ENCODE results near the gene DLG2. TPM values are rescaled to one million over a fixed set of nuclear protein-coding genes. Genes with fewer than 3 reads are reported as not detected.
A peak's percentile ranks its signal among the peaks of the same experiment; 100 is the strongest.
"Not testable (repeated sequence)": the region's sequence is repeated elsewhere in the genome, so short reads cannot be mapped to it uniquely, and the experiment has no call there.

The DLG2 gene
- total RNA-seq, 1 donor from 2014 or later: 0.17 TPM

- no peak for TF ChIP-seq CTCF (conservative IDR thresholded peaks at IDR 0.05; ENCODE audit: low read depth, low read length)
- no peak overlapping the region for H3K4me3 ChIP-seq (ENCODE audit: low read depth, low read length)
- no peak for DNase-seq (ENCODE audit: low read depth)
Observed at GRCh38 chr11:85133636-85134035, 493.5 kb downstream of the DLG2 start.

GRCh38 chr11:85132851-85133585 lies 494.1 kb downstream of the DLG2 start:
- no peak overlapping the region for H3K4me3 ChIP-seq (ENCODE audit: low read depth, low read length)
- DNase-seq (ENCODE audit: low read depth): no peak
- no peak for TF ChIP-seq CTCF (conservative IDR thresholded peaks at IDR 0.05; ENCODE audit: low read depth, low read length)

GRCh38 chr11:85127349-85127748 lies 499.8 kb downstream of the DLG2 start:
- no peak for DNase-seq (ENCODE audit: low read depth)
- no peak overlapping the region for H3K4me3 ChIP-seq (ENCODE audit: low read depth, low read length)
- no peak for TF ChIP-seq CTCF (conservative IDR thresholded peaks at IDR 0.05; ENCODE audit: low read depth, low read length)

DNA sequence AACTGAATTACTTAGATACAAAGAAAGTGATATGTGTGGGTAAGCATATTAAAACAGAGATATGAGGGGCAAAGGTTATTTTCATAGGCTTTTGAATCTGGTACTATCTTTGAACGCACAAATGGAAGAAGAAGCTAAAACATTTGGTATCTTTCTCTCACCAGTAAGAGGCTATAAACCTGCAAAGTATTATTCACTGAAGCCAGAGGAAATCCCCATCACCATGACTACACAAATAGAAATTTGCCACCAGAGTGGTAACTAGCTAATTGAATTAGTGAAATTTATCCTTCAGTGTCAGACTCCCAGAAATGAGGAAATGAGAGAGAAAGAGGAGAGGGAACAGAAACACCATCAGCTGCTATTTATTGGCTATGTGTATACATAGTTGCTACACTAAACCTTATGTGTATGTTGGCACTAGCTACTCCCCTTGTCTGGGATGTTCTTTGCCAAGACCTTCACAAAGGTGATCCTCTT lies 503.4 kb downstream of the DLG2 start:
- DNase-seq (ENCODE audit: low read depth): peak; percentile 9
- H3K4me3 ChIP-seq (ENCODE audit: low read depth, low read length): no peak overlapping the region
- TF ChIP-seq CTCF (conservative IDR thresholded peaks at IDR 0.05; ENCODE audit: low read depth, low read length): no peak

GRCh38 chr11:85118151-85118550 lies 509.0 kb downstream of the DLG2 start:
- DNase-seq (ENCODE audit: low read depth): no peak
- no peak overlapping the region for H3K4me3 ChIP-seq (ENCODE audit: low read depth, low read length)
- no peak for TF ChIP-seq CTCF (conservative IDR thresholded peaks at IDR 0.05; ENCODE audit: low read depth, low read length)

DNA sequence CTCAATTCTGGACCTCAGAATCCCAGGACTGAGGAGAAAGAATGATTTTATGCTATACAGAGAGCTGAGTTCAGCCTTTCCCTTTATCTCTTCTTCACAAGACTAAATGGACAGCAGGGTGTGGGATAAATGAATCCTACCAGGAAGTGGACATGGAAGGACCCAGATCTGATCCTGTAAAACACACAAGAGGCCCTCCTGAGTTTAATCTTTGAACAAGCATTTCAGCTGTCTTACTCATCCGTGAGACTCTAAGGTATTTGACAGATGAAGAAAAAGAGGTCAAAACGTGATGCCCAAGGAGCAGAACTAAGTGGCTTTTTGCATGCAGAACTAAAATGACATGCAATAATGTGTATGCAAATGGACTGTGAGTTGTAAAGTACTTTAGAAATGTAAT lies 511.3 kb downstream of the DLG2 start:
- no peak for TF ChIP-seq CTCF (conservative IDR thresholded peaks at IDR 0.05; ENCODE audit: low read depth, low read length)
- no peak for DNase-seq (ENCODE audit: low read depth)
- no peak overlapping the region for H3K4me3 ChIP-seq (ENCODE audit: low read depth, low read length)

GRCh38 chr11:85114786-85115185 lies 512.4 kb downstream of the DLG2 start:
- H3K4me3 ChIP-seq (ENCODE audit: low read depth, low read length): no peak overlapping the region
- DNase-seq (ENCODE audit: low read depth): no peak
- no peak for TF ChIP-seq CTCF (conservative IDR thresholded peaks at IDR 0.05; ENCODE audit: low read depth, low read length)

GRCh38 chr11:85110246-85110645 lies 516.9 kb downstream of the DLG2 start:
- not testable (repeated sequence) for DNase-seq (ENCODE audit: low read depth); H3K4me3 ChIP-seq (ENCODE audit: low read depth, low read length)

All from epithelial cell of proximal tubule (primary cell).